H1 (cell line): ENCODE results near the gene SIAH3. TPM values are rescaled to one million over a fixed set of nuclear protein-coding genes. Genes with fewer than 3 reads are reported as not detected.

ENCODE experiments used
- ATF2 ChIP-seq: IDR thresholded peaks from 2 replicates; pipeline ENCODE4 v1.6.1; 2012; ENCODE audit warnings: low read length, inconsistent platforms
- GTF2F1 ChIP-seq: IDR thresholded peaks from 2 replicates; pipeline ENCODE4 v1.6.1; 2012; ENCODE audit warnings: low read depth, low read length, improper control_type of control experiment, borderline replicate concordance
- PHF8 ChIP-seq: fragments of 200-600 bp; sonication (generic); conservative IDR thresholded peaks from 2 replicates; pipeline ENCODE4 v1.7.1; 2012; ENCODE audit warnings: low read depth, mild to moderate bottlenecking, inconsistent platforms, low read length, moderate library complexity
- POLR2AphosphoS5 ChIP-seq: IDR thresholded peaks from 2 replicates; pipeline ENCODE4 v1.6.1; 2011; ENCODE audit warnings: low read depth, low read length
- RXRA ChIP-seq: IDR thresholded peaks from 2 replicates; pipeline ENCODE4 v1.6.1; 2011; ENCODE audit warnings: low read depth, mild to moderate bottlenecking, low read length, moderate library complexity; ENCODE audit not compliant: insufficient read depth
- SIRT6 ChIP-seq: IDR thresholded peaks from one replicate; pipeline ENCODE4 v1.7.1; 2012; ENCODE audit warnings: low read length, inconsistent platforms
- polyA plus RNA-seq, 7 experiments: library from polyadenylated mRNA; depleted of rRNA in 3 of 7; stranded (reverse) in 5 of 7; unstranded in 2 of 7; fragments of >200 nt in 5 of 7; fragments of 200-250 nt in 2 of 7; gene quantifications; 1 replicate in 5 of 7; 2 replicates in 1 of 7; 4 replicates in 1 of 7; pipeline versions ENCODE4 v1.2.1 to v1.2.3, GENCODE V29; 2011 to 2013; ENCODE audit warnings: missing spikeins in 2 of 7, mixed read lengths in 2 of 7
- total RNA-seq: library from RNA; stranded (reverse); fragmentation: NEBNext Ultra II Directional; extraction: Animal tissue kit (Norgen Biotek cat#: 25700); gene quantifications from 2 replicates; pipeline ENCODE4 v1.2.1, GENCODE V29; 2021
- TF ChIP-seq, protein P1 (sequence below): fragments of 300-600 bp; sonication (generic); IDR thresholded peaks from 2 replicates; pipeline ENCODE4 v1.7.1; 2012; ENCODE audit warnings: low read length, moderate library complexity, mild to moderate bottlenecking, inconsistent platforms; ENCODE audit not compliant: insufficient replicate concordance
- TF ChIP-seq, protein P2 (sequence below): IDR thresholded peaks from 2 replicates; pipeline ENCODE4 v1.6.1; 2012; ENCODE audit warnings: inconsistent platforms
- TF ChIP-seq, protein P3 (sequence below): IDR thresholded peaks from 2 replicates; pipeline ENCODE4 v1.6.1; 2011; ENCODE audit warnings: low read length, improper control_type of control experiment

SIAH3 gene
- total and polyA plus RNA-seq, 2 of the 8 experiments (the other 6 are each of a cell fraction or from before 2014, with no cell fraction given): 0.15 to 0.17 TPM

GRCh38 chr13:45870232-45870631 is 18.7 kb upstream of the SIAH3 start (continued):
- TF ChIP-seq, protein P1, sequence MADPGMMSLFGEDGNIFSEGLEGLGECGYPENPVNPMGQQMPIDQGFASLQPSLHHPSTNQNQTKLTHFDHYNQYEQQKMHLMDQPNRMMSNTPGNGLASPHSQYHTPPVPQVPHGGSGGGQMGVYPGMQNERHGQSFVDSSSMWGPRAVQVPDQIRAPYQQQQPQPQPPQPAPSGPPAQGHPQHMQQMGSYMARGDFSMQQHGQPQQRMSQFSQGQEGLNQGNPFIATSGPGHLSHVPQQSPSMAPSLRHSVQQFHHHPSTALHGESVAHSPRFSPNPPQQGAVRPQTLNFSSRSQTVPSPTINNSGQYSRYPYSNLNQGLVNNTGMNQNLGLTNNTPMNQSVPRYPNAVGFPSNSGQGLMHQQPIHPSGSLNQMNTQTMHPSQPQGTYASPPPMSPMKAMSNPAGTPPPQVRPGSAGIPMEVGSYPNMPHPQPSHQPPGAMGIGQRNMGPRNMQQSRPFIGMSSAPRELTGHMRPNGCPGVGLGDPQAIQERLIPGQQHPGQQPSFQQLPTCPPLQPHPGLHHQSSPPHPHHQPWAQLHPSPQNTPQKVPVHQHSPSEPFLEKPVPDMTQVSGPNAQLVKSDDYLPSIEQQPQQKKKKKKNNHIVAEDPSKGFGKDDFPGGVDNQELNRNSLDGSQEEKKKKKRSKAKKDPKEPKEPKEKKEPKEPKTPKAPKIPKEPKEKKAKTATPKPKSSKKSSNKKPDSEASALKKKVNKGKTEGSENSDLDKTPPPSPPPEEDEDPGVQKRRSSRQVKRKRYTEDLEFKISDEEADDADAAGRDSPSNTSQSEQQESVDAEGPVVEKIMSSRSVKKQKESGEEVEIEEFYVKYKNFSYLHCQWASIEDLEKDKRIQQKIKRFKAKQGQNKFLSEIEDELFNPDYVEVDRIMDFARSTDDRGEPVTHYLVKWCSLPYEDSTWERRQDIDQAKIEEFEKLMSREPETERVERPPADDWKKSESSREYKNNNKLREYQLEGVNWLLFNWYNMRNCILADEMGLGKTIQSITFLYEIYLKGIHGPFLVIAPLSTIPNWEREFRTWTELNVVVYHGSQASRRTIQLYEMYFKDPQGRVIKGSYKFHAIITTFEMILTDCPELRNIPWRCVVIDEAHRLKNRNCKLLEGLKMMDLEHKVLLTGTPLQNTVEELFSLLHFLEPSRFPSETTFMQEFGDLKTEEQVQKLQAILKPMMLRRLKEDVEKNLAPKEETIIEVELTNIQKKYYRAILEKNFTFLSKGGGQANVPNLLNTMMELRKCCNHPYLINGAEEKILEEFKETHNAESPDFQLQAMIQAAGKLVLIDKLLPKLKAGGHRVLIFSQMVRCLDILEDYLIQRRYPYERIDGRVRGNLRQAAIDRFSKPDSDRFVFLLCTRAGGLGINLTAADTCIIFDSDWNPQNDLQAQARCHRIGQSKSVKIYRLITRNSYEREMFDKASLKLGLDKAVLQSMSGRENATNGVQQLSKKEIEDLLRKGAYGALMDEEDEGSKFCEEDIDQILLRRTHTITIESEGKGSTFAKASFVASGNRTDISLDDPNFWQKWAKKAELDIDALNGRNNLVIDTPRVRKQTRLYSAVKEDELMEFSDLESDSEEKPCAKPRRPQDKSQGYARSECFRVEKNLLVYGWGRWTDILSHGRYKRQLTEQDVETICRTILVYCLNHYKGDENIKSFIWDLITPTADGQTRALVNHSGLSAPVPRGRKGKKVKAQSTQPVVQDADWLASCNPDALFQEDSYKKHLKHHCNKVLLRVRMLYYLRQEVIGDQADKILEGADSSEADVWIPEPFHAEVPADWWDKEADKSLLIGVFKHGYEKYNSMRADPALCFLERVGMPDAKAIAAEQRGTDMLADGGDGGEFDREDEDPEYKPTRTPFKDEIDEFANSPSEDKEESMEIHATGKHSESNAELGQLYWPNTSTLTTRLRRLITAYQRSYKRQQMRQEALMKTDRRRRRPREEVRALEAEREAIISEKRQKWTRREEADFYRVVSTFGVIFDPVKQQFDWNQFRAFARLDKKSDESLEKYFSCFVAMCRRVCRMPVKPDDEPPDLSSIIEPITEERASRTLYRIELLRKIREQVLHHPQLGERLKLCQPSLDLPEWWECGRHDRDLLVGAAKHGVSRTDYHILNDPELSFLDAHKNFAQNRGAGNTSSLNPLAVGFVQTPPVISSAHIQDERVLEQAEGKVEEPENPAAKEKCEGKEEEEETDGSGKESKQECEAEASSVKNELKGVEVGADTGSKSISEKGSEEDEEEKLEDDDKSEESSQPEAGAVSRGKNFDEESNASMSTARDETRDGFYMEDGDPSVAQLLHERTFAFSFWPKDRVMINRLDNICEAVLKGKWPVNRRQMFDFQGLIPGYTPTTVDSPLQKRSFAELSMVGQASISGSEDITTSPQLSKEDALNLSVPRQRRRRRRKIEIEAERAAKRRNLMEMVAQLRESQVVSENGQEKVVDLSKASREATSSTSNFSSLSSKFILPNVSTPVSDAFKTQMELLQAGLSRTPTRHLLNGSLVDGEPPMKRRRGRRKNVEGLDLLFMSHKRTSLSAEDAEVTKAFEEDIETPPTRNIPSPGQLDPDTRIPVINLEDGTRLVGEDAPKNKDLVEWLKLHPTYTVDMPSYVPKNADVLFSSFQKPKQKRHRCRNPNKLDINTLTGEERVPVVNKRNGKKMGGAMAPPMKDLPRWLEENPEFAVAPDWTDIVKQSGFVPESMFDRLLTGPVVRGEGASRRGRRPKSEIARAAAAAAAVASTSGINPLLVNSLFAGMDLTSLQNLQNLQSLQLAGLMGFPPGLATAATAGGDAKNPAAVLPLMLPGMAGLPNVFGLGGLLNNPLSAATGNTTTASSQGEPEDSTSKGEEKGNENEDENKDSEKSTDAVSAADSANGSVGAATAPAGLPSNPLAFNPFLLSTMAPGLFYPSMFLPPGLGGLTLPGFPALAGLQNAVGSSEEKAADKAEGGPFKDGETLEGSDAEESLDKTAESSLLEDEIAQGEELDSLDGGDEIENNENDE: no peak
- TF ChIP-seq RXRA (no peak), POLR2AphosphoS5 (no peak), SIRT6 (no peak), ATF2 (no peak), PHF8 (no peak), GTF2F1 (no peak)
- TF ChIP-seq, protein P2, sequence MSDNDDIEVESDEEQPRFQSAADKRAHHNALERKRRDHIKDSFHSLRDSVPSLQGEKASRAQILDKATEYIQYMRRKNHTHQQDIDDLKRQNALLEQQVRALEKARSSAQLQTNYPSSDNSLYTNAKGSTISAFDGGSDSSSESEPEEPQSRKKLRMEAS: no peak
- TF ChIP-seq, protein P3, sequence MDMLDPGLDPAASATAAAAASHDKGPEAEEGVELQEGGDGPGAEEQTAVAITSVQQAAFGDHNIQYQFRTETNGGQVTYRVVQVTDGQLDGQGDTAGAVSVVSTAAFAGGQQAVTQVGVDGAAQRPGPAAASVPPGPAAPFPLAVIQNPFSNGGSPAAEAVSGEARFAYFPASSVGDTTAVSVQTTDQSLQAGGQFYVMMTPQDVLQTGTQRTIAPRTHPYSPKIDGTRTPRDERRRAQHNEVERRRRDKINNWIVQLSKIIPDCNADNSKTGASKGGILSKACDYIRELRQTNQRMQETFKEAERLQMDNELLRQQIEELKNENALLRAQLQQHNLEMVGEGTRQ: no peak
